Lung (tissue), 12 donors: ENCODE data around the gene ACSS3. TPM values are rescaled to one million over a fixed set of nuclear protein-coding genes. Genes with fewer than 3 reads are reported as not detected.

Source experiments
- ATAC-seq: fragments of 200-7000 bp; cut with Tn5 transposase; one replicate; pipeline ENCODE4 v1.9.1; 2020; ENCODE audit warnings: moderate number of reproducible peaks; ENCODE audit not compliant: insufficient read depth, low FRiP score
- DNase-seq, 3 donors: peaks; one replicate each; pipeline ENCODE4 v3.0.0-alpha.2; 2013 to 2017
- H3K27ac ChIP-seq, 2 donors: one replicate each; pipeline ENCODE4 v1.5.1; 2013; ENCODE audit warnings: mild to moderate bottlenecking in 2 of 2, moderate library complexity in 2 of 2, control low read depth in 1 of 2, inconsistent platforms in 1 of 2, low read depth in 1 of 2, low read length in 1 of 2
- H3K27me3 ChIP-seq, 3 donors: one replicate each; pipeline ENCODE4 v1.5.1; 2013; ENCODE audit warnings: low read length in 2 of 3; ENCODE audit not compliant: control insufficient read depth in 3 of 3, insufficient read depth in 3 of 3
- H3K36me3 ChIP-seq, 4 donors: one replicate each; pipeline ENCODE4 v1.5.1; 2013; ENCODE audit warnings: low read length in 4 of 4, mild to moderate bottlenecking in 1 of 4, moderate library complexity in 1 of 4; ENCODE audit not compliant: control insufficient read depth in 4 of 4, insufficient read depth in 4 of 4
- H3K4me1 ChIP-seq, 5 donors: one replicate each; pipeline ENCODE4 v1.5.1; 2013; ENCODE audit warnings: low read length in 5 of 5, mild to moderate bottlenecking in 2 of 5, moderate library complexity in 1 of 5; ENCODE audit not compliant: control insufficient read depth in 5 of 5, insufficient read depth in 5 of 5
- H3K4me3 ChIP-seq: one replicate; pipeline ENCODE4 v1.5.1; 2013; ENCODE audit warnings: mild to moderate bottlenecking, control low read depth, moderate library complexity
- H3K9ac ChIP-seq, 2 donors: one replicate each; pipeline ENCODE4 v1.5.1; 2013; ENCODE audit warnings: low read length in 2 of 2, control low read depth in 1 of 2; ENCODE audit not compliant: insufficient read depth in 1 of 2
- H3K9me3 ChIP-seq, 4 donors: one replicate each; pipeline ENCODE4 v1.5.1; 2013; ENCODE audit warnings: low read length in 3 of 4, mild to moderate bottlenecking in 1 of 4, moderate library complexity in 1 of 4; ENCODE audit not compliant: control insufficient read depth in 4 of 4, insufficient read depth in 3 of 4
- WGBS, 2 donors: extraction: QIAGEN DNeasy Blood & Tissue Kit; methylation state at CpG; one replicate each; pipeline ENCODE4 v1.1.7; 2013; 5-methylcytosine and 5-hydroxymethylcytosine counted together
- polyA plus RNA-seq, 2 donors: library from polyadenylated mRNA; stranded (reverse); fragments of 200-250 nt; gene quantifications; one replicate each; pipeline ENCODE4 v1.2.1, GENCODE V29; 2013
- total RNA-seq, 2 donors: library from RNA; depleted of rRNA in 1 of 2; stranded (reverse); fragments of >200 nt in 1 of 2; gene quantifications; one replicate each; pipeline ENCODE4 v1.2.1, GENCODE V29; 2014 to 2021
- TF ChIP-seq, protein P1 (sequence below): IDR thresholded peaks from 2 replicates; pipeline ENCODE4 v1.5.1; 2012; ENCODE audit warnings: mild to moderate bottlenecking; ENCODE audit errors: control extremely low read depth, extremely low read depth
- donor health status: control.
- donor health status: control.
- donor health status: Bipolar disorder and iron deficiency.
- donor health status: healthy.
- donor health status: DM: yes; HTN: yes; CAD: no.

ACSS3 gene
- total and polyA plus RNA-seq, 4 donors = 5.3 to 85.5 (median 15.8) TPM

DNA sequence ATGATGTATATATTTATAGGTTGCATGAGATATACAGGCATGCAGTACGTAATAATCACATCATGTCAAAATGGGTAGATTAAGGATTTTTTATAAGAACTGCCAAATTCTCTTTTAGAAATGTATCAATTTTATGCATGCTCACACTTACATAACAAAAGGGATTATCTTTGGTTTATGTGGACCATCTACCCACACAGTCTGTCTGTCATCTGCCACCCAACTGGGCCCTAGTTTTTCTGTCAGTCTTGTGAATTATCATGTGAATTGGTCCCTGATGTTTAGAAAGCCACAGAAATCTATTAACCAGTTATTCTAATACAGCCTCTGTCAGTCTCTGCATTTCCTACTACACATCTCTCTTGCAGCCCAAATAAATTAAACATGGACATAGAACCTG is 133.4 kb downstream of the ACSS3 start:
- WGBS, 2 donors = 93 to 94% methylated on average over 1 of the region's 1 CpG
- peaks cover 0 to 14% (median 0%) of the 10 kb centered on the region in 5 donors for H3K4me1 ChIP-seq
- DNase-seq = no peak
- no peak overlapping the region for H3K9ac ChIP-seq
- TF ChIP-seq, protein P1, sequence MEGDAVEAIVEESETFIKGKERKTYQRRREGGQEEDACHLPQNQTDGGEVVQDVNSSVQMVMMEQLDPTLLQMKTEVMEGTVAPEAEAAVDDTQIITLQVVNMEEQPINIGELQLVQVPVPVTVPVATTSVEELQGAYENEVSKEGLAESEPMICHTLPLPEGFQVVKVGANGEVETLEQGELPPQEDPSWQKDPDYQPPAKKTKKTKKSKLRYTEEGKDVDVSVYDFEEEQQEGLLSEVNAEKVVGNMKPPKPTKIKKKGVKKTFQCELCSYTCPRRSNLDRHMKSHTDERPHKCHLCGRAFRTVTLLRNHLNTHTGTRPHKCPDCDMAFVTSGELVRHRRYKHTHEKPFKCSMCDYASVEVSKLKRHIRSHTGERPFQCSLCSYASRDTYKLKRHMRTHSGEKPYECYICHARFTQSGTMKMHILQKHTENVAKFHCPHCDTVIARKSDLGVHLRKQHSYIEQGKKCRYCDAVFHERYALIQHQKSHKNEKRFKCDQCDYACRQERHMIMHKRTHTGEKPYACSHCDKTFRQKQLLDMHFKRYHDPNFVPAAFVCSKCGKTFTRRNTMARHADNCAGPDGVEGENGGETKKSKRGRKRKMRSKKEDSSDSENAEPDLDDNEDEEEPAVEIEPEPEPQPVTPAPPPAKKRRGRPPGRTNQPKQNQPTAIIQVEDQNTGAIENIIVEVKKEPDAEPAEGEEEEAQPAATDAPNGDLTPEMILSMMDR = no peak
- no peak overlapping the region for H3K27ac ChIP-seq
- no peak for ATAC-seq
- no peaks in the 10 kb centered on the region for H3K27me3 ChIP-seq
- no peak overlapping the region for H3K4me3 ChIP-seq
- H3K9me3 ChIP-seq = no peaks in the 10 kb centered on the region
- H3K36me3 ChIP-seq = peaks cover 0 to 4% (median 2%) of the 10 kb centered on the region in 4 donors

DNA sequence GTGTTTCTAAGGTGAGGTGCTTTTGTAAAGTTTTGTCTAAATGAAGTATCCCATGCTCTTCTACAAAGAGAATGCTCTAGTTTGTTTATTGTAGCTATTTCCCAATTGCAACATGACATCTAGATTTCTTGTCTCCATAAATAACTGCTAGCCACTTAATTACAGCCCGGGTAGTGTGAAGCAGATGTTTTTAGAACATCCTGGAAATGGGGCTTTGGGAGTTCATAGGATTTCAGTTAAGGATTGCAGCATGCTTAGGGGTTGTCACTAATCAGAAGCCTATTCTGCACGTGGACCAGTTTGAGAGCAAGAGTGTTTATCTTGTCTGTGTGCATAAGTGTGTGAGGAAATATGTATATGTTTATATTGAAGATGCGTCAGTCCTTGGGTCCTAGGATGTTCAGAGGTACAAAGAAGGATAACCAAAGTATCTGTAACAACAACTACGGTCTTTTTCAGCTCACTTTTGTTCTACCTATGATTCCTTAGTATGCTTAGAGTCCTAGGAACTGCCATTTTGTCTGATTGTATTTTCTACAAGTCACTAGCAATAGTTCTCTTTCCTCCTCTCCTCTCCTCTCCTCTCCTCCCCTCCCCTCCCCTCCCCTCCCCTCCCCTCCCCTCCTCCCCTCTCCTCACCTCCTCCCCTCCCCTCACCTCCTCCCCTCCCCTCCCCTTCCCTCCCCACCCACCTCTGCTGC is 135.3 kb downstream of the ACSS3 start:
- Histone ChIP-seq H3K4me1 (peaks cover 0 to 12% (median 0%) of the 10 kb centered on the region in 5 donors), H3K27me3 (no peaks in the 10 kb centered on the region), H3K9me3 (no peaks in the 10 kb centered on the region), H3K9ac (no peak overlapping the region), H3K4me3 (no peak overlapping the region), H3K36me3 (peaks cover 0 to 4% (median 2%) of the 10 kb centered on the region in 4 donors), H3K27ac (no peak overlapping the region)
- DNase-seq (no peak), ATAC-seq (no peak)
- WGBS, 2 donors = 62 to 66% methylated on average over 4 of the region's 4 CpGs
- TF ChIP-seq, protein P1 = no peak

DNA sequence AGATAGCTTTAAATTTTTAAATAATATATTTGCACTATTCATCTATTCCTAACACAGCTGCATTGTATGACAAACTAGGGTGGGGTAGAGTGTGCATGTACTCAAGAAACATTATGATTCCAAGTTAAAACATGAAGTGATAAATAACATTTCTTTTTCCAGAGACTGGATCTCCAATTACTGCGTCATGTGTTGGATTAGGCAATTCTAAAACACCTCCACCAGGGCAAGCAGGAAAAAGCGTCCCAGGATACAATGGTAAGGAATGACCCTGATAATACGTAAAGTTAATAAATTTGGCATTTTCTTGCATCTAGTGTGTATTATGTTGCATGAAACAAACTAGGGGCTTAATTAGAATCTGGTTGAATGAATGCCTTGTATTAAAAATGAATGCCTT is 138.9 kb downstream of the ACSS3 start:
- Histone ChIP-seq H3K4me1 (no peaks in the 10 kb centered on the region), H3K4me3 (no peak overlapping the region), H3K9me3 (no peaks in the 10 kb centered on the region), H3K27ac (no peak overlapping the region), H3K9ac (no peak overlapping the region), H3K36me3 (peaks cover 0 to 3% (median 2%) of the 10 kb centered on the region in 4 donors), H3K27me3 (no peaks in the 10 kb centered on the region)
- 94% methylated on average over 3 of the region's 3 CpGs for WGBS, 2 donors
- DNase-seq = no peak
- no peak for ATAC-seq
- TF ChIP-seq, protein P1 = no peak
